Activated CD4-positive, CD25-positive, alpha-beta regulatory T cell treated with anti-CD3 and anti-CD28 coated beads, Interleukin-2, amount 50 U/mL, for 72 hours (primary cell): ENCODE data around the gene REM2.
"Not testable (repeated sequence)": the region's sequence is repeated elsewhere in the genome, so short reads cannot be mapped to it uniquely, and the experiment has no call there.

Experiments used
- DNase-seq: peaks from one replicate; pipeline ENCODE4 v3.0.0; 2021

Gene REM2

GRCh38 chr14:22898302-22899090 is 15.5 kb downstream of the REM2 start:
- DNase-seq: no peak

GRCh38 chr14:22900081-22900799 is 17.2 kb downstream of the REM2 start:
- no peak for DNase-seq

DNA sequence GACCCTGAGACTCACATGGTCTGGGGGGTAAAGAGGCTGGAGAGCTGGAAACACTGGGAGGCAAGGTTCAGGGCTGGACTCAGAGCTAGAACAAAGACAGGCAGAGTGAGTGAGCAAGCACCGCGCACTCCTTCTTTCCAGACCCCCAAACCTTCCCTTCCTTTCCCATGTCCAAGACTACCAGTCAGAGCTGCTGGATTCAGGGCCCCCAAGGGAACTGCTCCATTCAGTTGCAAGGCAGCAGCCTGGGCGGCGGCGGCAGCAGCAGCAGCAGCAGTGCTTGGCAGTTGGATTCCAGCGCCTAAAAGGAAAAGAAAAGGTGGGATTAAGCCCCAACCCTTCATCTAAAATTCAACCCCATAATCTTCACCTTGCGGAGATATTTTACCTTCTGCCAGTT is 18.8 kb downstream of the REM2 start:
- no peak for DNase-seq

DNA sequence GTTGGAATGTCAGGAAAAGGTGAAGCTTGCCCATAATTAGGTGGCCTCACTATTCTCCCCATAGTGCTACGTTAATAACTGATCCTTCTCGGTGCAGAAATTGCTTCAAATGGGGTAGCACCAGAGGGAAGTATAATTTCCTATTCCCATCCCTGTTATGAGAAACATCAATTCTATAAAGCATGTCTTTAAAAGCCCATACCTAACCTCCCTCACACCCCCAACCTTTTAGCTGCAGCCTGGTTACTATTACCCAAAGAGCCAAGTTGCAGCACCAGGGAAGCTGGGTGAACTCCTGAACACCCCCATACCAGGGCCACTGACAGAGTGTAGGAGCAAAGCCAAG is 20.7 kb downstream of the REM2 start:
- DNase-seq: no peak

DNA sequence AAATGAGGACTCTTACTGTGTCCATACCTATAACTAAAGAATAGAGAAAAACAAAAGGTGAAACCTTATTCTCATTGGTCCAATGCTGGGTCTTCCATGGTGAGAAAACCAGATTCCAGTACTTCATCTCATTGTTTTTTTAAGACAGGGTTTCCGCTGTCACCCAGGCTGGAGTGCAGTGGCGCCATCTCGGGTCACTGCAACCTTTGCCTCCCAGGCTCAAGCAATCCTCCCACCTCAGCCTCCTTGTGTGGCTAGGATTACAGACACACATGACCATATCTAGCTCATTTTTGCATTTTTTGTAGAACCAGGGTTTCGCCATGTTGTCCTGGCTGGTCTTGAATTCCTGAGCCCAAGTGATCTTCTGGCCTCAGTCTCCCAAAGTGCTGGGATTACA is 22.6 kb downstream of the REM2 start:
- no peak for DNase-seq

GRCh38 chr14:22906073-22906472 is 23.1 kb downstream of the REM2 start:
- DNase-seq: no peak

- no peak for DNase-seq
Observed at GRCh38 chr14:22907429-22907828, 24.4 kb downstream of the REM2 start.

- DNase-seq: no peak
Observed at GRCh38 chr14:22908601-22909000, 25.6 kb downstream of the REM2 start.

DNA sequence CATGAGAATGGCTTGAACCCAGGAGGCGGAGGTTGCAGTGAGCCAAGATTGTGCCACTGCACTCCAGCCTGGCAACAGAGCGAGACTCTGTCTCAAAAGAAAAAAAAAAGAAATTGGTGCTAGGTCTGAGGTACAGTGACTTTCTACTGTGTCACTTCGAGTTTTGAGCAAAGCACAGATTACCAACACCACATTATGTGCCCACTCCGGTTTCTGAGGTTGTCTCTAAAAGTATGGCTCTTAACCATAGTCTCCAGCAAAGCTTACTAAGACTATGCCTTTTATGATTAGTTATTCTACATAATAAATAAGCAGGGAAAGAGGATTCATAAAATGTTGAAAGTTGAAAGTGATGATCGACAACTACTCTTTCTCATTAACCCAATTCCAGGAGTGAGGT is 27.9 kb downstream of the REM2 start:
- DNase-seq: no peak

GRCh38 chr14:22914836-22915235 is 31.8 kb downstream of the REM2 start:
- DNase-seq: not testable (repeated sequence)

DNA sequence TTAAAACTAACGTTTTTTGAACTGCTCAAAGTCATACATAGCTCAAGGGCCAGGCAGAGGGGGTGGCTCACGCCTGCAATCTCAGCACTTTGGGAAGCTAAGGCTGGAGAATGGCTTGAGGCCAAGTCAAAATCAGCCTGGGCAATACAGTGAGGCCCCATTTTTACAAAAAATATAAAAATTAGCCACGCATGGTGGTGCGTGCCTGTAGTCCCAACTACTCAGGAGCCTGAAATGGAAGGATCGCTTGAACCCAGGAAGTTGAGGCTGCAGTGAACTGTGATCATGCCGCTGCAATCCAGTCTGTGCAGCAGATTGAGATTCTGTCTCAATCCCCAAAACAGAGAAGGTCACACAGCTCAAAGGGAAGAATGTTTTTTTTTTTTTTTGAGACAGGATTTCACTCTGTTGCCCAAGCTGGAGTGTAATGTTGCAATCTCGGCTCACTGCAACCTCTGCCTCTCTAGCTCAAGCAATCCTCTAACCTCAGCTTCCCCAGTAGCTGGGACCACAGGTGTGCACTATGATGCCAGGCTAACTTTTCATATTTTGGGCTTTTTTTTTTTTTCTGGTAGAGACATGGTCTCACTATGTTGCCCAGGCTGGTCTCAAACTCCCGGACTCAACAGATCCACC is 33.0 kb downstream of the REM2 start:
- no peak for DNase-seq

- DNase-seq: peak; percentile 99
Observed at GRCh38 chr14:22918804-22919600, 36.0 kb downstream of the REM2 start, which contains the start of gene RBM23. Gene RBM23 (minus strand): TSS chr14:22919149.

GRCh38 chr14:22919601-22919921 is 36.5 kb downstream of the REM2 start:
- no peak for DNase-seq

GRCh38 chr14:22920697-22921096 is 37.7 kb downstream of the REM2 start:
- DNase-seq: no peak

GRCh38 chr14:22922294-22922693 is 39.3 kb downstream of the REM2 start:
- DNase-seq: no peak

GRCh38 chr14:22923746-22924145 is 40.7 kb downstream of the REM2 start:
- no peak for DNase-seq

- no peak for DNase-seq
Observed at GRCh38 chr14:22925513-22925912, 42.5 kb downstream of the REM2 start.

- DNase-seq: no peak
Observed at GRCh38 chr14:22926316-22926715, 43.3 kb downstream of the REM2 start.

- no peak for DNase-seq
Observed at GRCh38 chr14:22928237-22929103, 45.4 kb downstream of the REM2 start.

DNA sequence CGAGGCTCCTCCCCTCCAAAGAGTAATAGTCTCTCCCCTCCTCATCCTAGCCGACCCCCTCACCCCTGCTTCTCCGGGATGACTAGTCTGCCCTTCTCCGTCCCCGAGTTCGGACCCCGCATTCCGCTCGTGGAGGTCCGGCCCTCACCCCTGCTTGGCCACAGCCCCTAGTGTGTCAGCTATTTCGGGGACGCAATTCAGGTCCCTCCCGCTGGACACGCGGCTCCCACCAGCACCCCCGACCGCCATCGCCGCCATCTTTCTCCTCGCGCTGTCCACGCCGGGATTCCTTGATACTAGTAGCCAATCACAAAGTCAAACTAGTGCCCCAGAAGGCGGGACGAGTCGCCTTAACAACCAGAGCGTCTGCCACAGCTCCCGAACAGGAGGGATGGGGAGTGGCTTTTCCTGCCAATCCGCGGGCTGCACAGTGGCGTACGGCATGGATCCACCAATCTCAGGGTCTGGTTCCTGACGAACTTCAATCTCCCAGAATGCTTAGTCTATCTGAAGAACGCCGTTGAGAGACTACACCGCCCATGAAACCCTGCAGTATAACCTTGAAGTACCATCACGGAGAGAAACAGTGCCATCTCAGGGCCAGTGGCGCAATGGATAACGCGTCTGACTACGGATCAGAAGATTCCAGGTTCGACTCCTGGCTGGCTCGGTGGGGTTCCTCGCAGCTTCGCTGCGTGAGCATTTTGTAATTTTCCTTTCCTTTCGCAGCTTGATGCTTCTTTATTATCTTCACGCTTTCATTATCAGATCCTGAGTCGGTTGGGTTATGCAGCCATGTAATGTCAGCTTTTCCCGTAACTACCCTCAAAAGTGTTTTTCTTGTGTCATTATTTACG is 46.3 kb downstream of the REM2 start, which contains the start of gene PRMT5:
Gene PRMT5 (minus strand): TSS at position 273 of the 857 bp plus-strand sequence. CDS start 15 bp downstream, at position 258.
- DNase-seq: peak; percentile 91

DNA sequence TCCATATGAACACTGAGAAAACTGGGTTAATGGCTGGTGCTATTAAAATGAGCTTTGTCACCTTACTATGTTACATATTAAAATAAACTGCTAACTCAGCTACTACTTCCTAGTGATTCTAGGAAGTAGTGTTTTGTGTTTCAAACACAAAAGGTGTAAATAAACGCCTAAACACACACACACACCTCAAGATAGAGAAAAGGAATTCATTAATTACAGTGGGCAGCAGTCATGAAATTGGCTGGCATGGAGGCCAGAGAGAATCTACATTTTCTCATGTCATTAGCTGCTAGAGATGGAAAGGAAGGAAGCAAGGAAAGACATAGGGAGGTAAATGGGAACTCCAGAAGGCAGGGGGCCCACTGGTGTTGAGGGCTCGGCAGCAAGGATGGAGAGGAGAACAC is 46.9 kb downstream of the REM2 start:
- DNase-seq: no peak
